B cell (primary cell): ENCODE results near the gene CXCL8. TPM values are rescaled to one million over a fixed set of nuclear protein-coding genes. Genes with fewer than 3 reads are reported as not detected.

Experiments
- ATAC-seq: fragments of 200-7000 bp; cut with Tn5 transposase; one replicate; pipeline ENCODE4 v1.10.0; 2021; ENCODE audit warnings: low read depth, mild to moderate bottlenecking, moderate number of reproducible peaks, moderate library complexity
- CTCF ChIA-PET: fragments of 350-600 bp; sonication (Branson Sonifier 250); formaldehyde crosslinking; loops from one replicate; lab custom pipeline; 2021; ENCODE audit warnings: antibody characterized with exemption, inconsistent platforms; lab: Charles Lee
- POLR2A ChIA-PET: fragments of 350-600 bp; sonication (Branson Sonifier 250); formaldehyde crosslinking; loops from one replicate; lab custom pipeline; 2021; ENCODE audit warnings: antibody characterized with exemption; lab: Charles Lee
- DNase-seq: peaks from one replicate; pipeline ENCODE4 v3.0.0; 2013
- H2AFZ ChIP-seq: 2 replicates; pipeline ENCODE4 v1.6.1; 2012; ENCODE audit warnings: mild to moderate bottlenecking, low read depth, low read length; ENCODE audit not compliant: insufficient read depth, poor library complexity, severe bottlenecking
- H3K27ac ChIP-seq, 2 donors: 1 replicate in 1 of 2; 2 replicates in 1 of 2; pipeline ENCODE4 v1.5.1; 2012 to 2013; ENCODE audit warnings: low read length in 2 of 2, mild to moderate bottlenecking in 2 of 2, moderate library complexity in 1 of 2
- H3K27me3 ChIP-seq, 4 experiments: fragments of 200-600 bp in 1 of 4; sonication (generic) in 1 of 4; replicated peaks in 1 of 4; 1 replicate in 2 of 4; 2 replicates in 2 of 4; pipeline versions ENCODE4 v1.6.1 to v1.7.0; 2013 to 2016; ENCODE audit warnings: low read length in 3 of 4, mild to moderate bottlenecking in 2 of 4, mixed read lengths in 1 of 4, moderate library complexity in 1 of 4; ENCODE audit not compliant: insufficient read depth in 4 of 4, control insufficient read depth in 3 of 4; ENCODE audit errors: control extremely low read depth in 1 of 4
- H3K36me3 ChIP-seq, 2 experiments: replicated peaks in 1 of 2; 1 replicate in 1 of 2; 2 replicates in 1 of 2; pipeline versions ENCODE4 v1.6.1 to v1.7.1; 2013; ENCODE audit warnings: low read length in 1 of 2; ENCODE audit not compliant: insufficient read depth in 2 of 2, control insufficient read depth in 1 of 2; ENCODE audit errors: control extremely low read depth in 1 of 2, extremely low read depth in 1 of 2
- H3K4me1 ChIP-seq, 2 donors: fragments of 200-600 bp in 1 of 2; sonication (generic) in 1 of 2; 1 replicate in 1 of 2; 2 replicates in 1 of 2; pipeline versions ENCODE4 v1.5.1 to v1.6.1; 2013 to 2017; ENCODE audit warnings: low read length in 2 of 2; ENCODE audit not compliant: control insufficient read depth in 2 of 2, insufficient read depth in 2 of 2
- H3K4me2 ChIP-seq: replicated peaks from 2 replicates; pipeline ENCODE3; 2012; ENCODE audit warnings: mild to moderate bottlenecking, low read depth, low read length; ENCODE audit not compliant: poor library complexity, severe bottlenecking
- H3K4me3 ChIP-seq, 5 experiments: fragments of 200-600 bp in 1 of 5; sonication (generic) in 1 of 5; 1 replicate in 3 of 5; 2 replicates in 2 of 5; pipeline versions ENCODE4 v1.5.1 to v1.7.0; 2011 to 2016; ENCODE audit warnings: low read length in 4 of 5, mild to moderate bottlenecking in 4 of 5, low read depth in 2 of 5, control low read depth in 1 of 5, moderate library complexity in 1 of 5; ENCODE audit not compliant: insufficient read depth in 1 of 5; ENCODE audit errors: control extremely low read depth in 1 of 5, extremely low read depth in 1 of 5
- H3K79me2 ChIP-seq: fragments of 200-600 bp; sonication (generic); one replicate; pipeline ENCODE4 v1.6.0; 2016; ENCODE audit warnings: low read length; ENCODE audit not compliant: control insufficient read depth, insufficient read depth
- H3K9ac ChIP-seq: fragments of 200-600 bp; sonication (generic); 2 replicates; pipeline ENCODE4 v1.6.1; 2017; ENCODE audit warnings: mild to moderate bottlenecking, low read length, moderate library complexity
- H3K9me3 ChIP-seq, 3 donors: one replicate each; pipeline versions ENCODE4 v1.6.1 to v1.7.1; 2013; ENCODE audit warnings: low read length in 2 of 3; ENCODE audit not compliant: control insufficient read depth in 2 of 3, insufficient read depth in 1 of 3; ENCODE audit errors: control extremely low read depth in 1 of 3
- H4K20me1 ChIP-seq: 2 replicates; pipeline ENCODE4 v1.6.0; 2012; ENCODE audit warnings: mild to moderate bottlenecking, low read length; ENCODE audit not compliant: insufficient read depth, control insufficient read depth, poor library complexity, severe bottlenecking
- H3K27ac Mint-ChIP-seq: one replicate; pipeline ENCODE4 v1.8.0; 2021; ENCODE audit warnings: mixed read lengths
- H3K27me3 Mint-ChIP-seq: one replicate; pipeline ENCODE4 v1.8.0; 2021; ENCODE audit warnings: mixed read lengths
- H3K4me1 Mint-ChIP-seq: one replicate; pipeline ENCODE4 v1.8.0; 2021; ENCODE audit warnings: mixed read lengths
- H3K4me3 Mint-ChIP-seq: one replicate; pipeline ENCODE4 v1.8.0; 2021; ENCODE audit warnings: mixed read lengths
- H3K9me3 Mint-ChIP-seq: one replicate; pipeline ENCODE4 v1.8.0; 2022; ENCODE audit warnings: mixed read lengths; ENCODE audit not compliant: insufficient read depth
- CTCF ChIP-seq: fragments of 200-600 bp; IDR thresholded peaks from one replicate; pipeline ENCODE4 v1.8.0; 2022; ENCODE audit warnings: antibody characterized with exemption, mild to moderate bottlenecking
- EZH2 ChIP-seq: IDR thresholded peaks from 2 replicates; pipeline ENCODE4 v1.6.1; 2012; ENCODE audit warnings: borderline replicate concordance, low read depth, mild to moderate bottlenecking, moderate library complexity, low read length; ENCODE audit not compliant: insufficient read depth, poor library complexity, severe bottlenecking
- WGBS: methylation state at CpG from one replicate; pipeline ENCODE4 v1.1.5; 2013; ENCODE audit warnings: missing lambda C conversion rate; ENCODE audit not compliant: insufficient coverage; 5-methylcytosine and 5-hydroxymethylcytosine counted together
- intact Hi-C: fragments of 100-400 bp; cut with micrococcal nuclease; formaldehyde crosslinking; loops from one replicate; pipeline ENCODE4 v1.10.0; 2022
- polyA plus RNA-seq: library from polyadenylated mRNA; depleted of rRNA; stranded (reverse); fragments of >200 nt; gene quantifications from 2 replicates; pipeline ENCODE4 v1.2.3, GENCODE V29; 2012
- total RNA-seq, 2 donors: library from RNA; stranded (reverse); fragments of 120-200 nt in 1 of 2; gene quantifications; 1 replicate in 1 of 2; 2 replicates in 1 of 2; pipeline versions ENCODE4 v1.2.3 to v1.2.4, GENCODE V29; 2013 to 2022

Gene CXCL8
- total and polyA plus RNA-seq, 2 donors (not counting 1 experiment from before 2014, with no cell fraction given) = 0.32 to 7.5 TPM

- H3K9me3 Mint-ChIP-seq = no peaks in the 10 kb centered on the region
- no peak overlapping the region for H2AFZ ChIP-seq
- no peak for TF ChIP-seq EZH2
- TF ChIP-seq CTCF = no peak
These were observed 48.0 kb downstream of the CXCL8 start for GRCh38 chr4:73788411-73788810.

More at GRCh38 chr4:73788411-73788810, 48.0 kb downstream of the CXCL8 start:
- H3K27ac Mint-ChIP-seq = no peak overlapping the region
- H3K4me3 ChIP-seq = no peak overlapping the region
- no peaks in the 10 kb centered on the region for H3K27me3 ChIP-seq
- H3K27ac ChIP-seq = no peak overlapping the region
- no peak overlapping the region for H3K9ac ChIP-seq
- POLR2A ChIA-PET = no interaction called here
- H3K27me3 Mint-ChIP-seq = peaks cover 3% of the 10 kb centered on the region
- H3K4me1 Mint-ChIP-seq = no peaks in the 10 kb centered on the region
- no peak overlapping the region for H3K4me3 Mint-ChIP-seq
- H4K20me1 ChIP-seq = no peaks in the 10 kb centered on the region
- H3K79me2 ChIP-seq = no peaks in the 10 kb centered on the region
- no peak overlapping the region for H3K4me2 ChIP-seq
- peaks cover 0 to 3% (median 0%) of the 10 kb centered on the region in 3 donors for H3K9me3 ChIP-seq
- CTCF ChIA-PET = no interaction called here
- no peaks in the 10 kb centered on the region for H3K36me3 ChIP-seq
- ATAC-seq = no peak
- WGBS = no CpG with 5 or more reads among the region's 2 CpGs
- intact Hi-C loops = no loop called here
- DNase-seq = no peak
- H3K4me1 ChIP-seq = no peaks in the 10 kb centered on the region

Other genes with a start within 250 kb of the CXCL8 start
- gene RASSF6, start 120.1 kb upstream of the CXCL8 start, total RNA-seq = 13.1 and 14.6 TPM in 2 replicates
- gene RASSF6, start 120.1 kb upstream of the CXCL8 start, polyA plus RNA-seq = 0.95 and 1.4 TPM in 2 replicates
- gene CXCL6, start 96.1 kb downstream of the CXCL8 start, total RNA-seq = not detected in 2 replicates
- not detected in 2 replicates for gene CXCL6, start 96.1 kb downstream of the CXCL8 start, polyA plus RNA-seq
- gene PF4V1, start 112.7 kb downstream of the CXCL8 start, total RNA-seq = not detected in 2 replicates
- 2.0 TPM in 1 of 2 replicates, not detected in the other for gene PF4V1, start 112.7 kb downstream of the CXCL8 start, polyA plus RNA-seq
- not detected in 2 replicates for gene CXCL1, start 128.8 kb downstream of the CXCL8 start, total RNA-seq
- gene CXCL1, start 128.8 kb downstream of the CXCL8 start, polyA plus RNA-seq = 0.24 TPM in 1 of 2 replicates, not detected in the other
- 0.56 and 0.69 TPM in 2 replicates for gene PF4, start 241.5 kb downstream of the CXCL8 start, total RNA-seq
- 1.8 and 6.4 TPM in 2 replicates for gene PF4, start 241.5 kb downstream of the CXCL8 start, polyA plus RNA-seq
- 0.42 TPM in 1 of 2 replicates, not detected in the other for gene PPBP, start 247.6 kb downstream of the CXCL8 start, total RNA-seq
- 0.43 and 5.2 TPM in 2 replicates for gene PPBP, start 247.6 kb downstream of the CXCL8 start, polyA plus RNA-seq